Endothelial cell of umbilical vein (primary cell): Measurements from ENCODE around the gene KIDINS220.

Experiments used
- CTCF ChIP-seq, 2 donors: IDR thresholded peaks; 1 replicate in 1 of 2; 2 replicates in 1 of 2; pipeline ENCODE4 v1.5.1; 2011; ENCODE audit warnings: low read length in 2 of 2, mild to moderate bottlenecking in 2 of 2, moderate library complexity in 2 of 2, control low read depth in 1 of 2, inconsistent platforms in 1 of 2, low read depth in 1 of 2; ENCODE audit not compliant: insufficient read depth in 1 of 2; ENCODE audit errors: extremely low read depth in 1 of 2
- EZH2 ChIP-seq: IDR thresholded peaks from 2 replicates; pipeline ENCODE4 v1.6.1; 2012; ENCODE audit warnings: borderline replicate concordance, low read depth, mild to moderate bottlenecking, moderate library complexity, low read length, inconsistent platforms; ENCODE audit not compliant: severe bottlenecking
- POLR2A ChIP-seq: IDR thresholded peaks from 2 replicates; pipeline ENCODE4 v1.6.1; 2012; ENCODE audit warnings: low read depth, mild to moderate bottlenecking, control low read depth, low read length

- TF ChIP-seq POLR2A (no peak), CTCF (IDR thresholded peaks at IDR 0.05; ENCODE audit: extremely low read depth in 1 of 2, insufficient read depth in 1 of 2, low read depth in 1 of 2, low read length in 2 of 2) (no peak), EZH2 (no peak)
Measured at GRCh38 chr2:8847400-8847799, 10.0 kb upstream of the KIDINS220 start.
